Activated gamma-delta T cell treated with anti-CD3 and anti-CD28 coated beads, Interleukin-2, amount 50 U/mL, for 16 hours (primary cell): ENCODE results near the gene LRRC52.

Source experiments
- DNase-seq: peaks from one replicate; pipeline ENCODE4 v3.0.0-alpha.2; 2020; ENCODE audit warnings: low read depth

The LRRC52 gene

DNA sequence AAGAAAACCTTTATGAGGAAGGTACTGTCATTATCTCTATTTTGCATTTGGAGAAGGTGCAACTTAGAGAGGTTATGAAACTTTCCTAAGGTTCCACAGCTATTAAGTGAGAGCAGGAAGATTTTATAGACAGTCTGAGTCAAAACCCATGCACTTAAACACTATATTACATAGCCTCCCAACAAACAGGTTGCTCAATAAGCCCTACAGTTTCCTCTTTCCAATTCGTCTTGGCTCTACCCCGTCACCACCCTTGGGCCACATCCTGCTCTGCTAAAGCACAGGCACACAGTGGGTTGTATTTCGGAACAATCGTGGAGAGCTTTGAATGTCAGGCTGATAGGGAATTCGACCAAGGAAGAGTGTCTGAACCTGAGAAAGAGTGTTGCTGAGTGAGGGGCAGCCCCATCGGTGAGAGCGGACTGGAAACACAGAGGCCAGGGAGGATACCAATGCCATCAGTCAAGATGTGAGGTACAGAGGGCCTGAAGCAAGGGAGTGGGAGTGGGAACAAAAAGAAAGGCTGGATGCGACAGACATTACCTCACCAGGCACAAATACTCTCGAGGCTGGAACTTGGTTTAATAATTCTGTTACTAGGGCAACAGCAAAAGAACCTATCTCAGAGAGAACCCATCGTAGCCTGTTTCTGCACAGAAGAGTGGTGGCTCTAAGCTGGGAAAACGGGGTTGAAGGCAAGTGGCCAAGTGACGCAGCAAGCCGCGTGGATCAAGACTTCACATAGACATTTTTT lies 6.3 kb upstream of the LRRC52 start:
- no peak for DNase-seq

DNA sequence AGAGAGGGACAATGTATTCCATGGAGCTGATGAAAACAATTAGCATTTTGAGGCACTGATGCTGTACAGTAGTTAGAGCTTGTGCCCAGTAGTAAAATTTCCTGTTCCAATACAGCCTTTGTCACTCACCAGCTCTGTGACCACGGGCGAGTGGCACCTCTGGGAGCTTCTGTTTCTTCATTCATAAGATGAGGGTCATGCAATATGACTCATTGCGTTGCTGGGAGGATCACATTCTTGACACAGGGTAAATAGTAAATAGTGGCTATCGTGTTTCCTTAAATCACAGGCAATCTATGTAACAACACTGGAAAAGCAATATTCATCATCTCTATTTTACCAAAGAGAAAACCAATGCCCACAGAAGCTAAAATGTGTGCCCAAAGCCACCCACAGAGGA lies 4.5 kb upstream of the LRRC52 start:
- DNase-seq = no peak

DNA sequence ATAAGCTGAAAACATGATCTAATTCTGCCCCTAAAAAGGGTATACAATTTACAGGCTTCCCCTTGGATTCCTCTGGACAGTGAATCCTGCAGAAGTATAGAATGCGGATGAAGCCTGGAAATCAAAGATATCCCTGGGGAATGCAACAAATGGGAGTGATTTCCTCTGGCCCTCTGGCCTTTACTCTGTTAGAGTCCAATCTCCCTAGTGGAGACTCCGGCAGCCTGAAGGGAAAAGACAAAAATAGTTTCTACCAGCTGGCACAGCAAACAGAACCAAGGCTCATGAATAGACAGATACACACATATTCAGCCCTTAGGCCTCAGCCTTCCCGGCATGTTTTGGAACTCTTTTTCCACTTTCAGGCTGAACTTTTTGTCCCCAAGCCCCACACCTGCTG lies 3.9 kb upstream of the LRRC52 start:
- no peak for DNase-seq

DNA sequence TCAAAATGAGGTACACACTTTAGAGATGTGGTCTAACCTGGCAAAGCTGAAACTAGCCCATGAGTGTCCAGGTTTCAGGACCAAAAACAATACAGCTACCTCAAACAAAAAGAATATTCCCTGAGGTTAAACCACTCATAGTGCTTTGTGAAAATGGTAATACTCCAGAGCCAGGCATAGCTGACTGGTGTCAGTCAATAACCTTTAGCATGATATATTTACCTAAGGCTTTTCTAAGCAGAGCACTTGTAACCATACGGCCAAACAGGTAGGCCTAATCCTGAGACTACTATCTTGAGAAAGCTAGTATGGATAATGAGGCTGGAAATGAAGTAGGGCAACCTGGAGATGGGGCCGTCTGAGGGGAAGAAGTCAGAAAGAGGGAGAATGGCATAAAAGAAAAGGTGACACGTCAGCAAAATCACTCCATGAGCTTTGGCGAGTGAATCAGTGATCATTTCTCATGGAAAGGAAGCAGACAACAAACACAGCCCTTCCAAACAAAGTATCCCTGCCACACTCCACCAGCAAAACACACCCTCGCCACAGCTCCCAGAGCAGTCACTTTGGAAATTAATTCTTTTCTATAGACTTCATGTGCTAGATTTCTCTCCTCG lies 1.7 kb upstream of the LRRC52 start:
- no peak for DNase-seq

DNA sequence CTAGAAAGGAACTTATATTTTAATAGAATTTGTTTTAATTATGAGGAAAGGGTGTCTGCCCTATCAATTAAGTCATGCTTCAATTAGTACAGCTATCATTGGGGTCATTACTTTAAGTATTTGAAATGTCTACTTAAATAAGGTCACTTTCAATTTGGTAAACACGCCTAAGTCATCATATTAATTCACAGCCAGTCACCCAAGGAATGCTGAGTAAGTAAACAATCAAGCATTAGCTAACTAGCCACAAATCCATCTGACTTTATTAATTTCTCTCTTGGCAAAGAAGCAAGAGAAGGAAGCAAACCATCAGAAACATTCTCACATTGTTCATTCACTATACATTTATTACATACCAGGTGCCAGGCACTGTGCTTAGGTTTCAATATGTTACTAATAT lies 1.2 kb upstream of the LRRC52 start:
- DNase-seq = no peak

DNA sequence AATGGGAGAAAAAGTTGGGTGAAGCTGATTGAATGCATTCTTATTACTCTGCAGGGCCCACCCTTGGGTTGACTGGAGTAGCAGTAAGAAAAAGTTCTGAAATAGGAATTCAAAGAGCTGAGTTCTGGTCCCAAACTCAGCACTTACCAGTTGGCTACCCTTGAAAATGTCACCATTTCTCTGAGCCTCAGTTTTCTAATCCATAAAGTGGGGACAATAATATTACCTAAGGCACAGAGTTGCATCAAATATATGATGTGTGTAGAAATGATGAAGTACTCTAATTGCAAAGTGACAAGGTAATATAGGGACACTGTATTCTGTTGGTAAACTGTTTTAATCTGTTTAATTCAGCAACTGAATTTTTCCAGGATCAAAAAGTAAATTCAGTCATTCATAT lies 1.2 kb downstream of the LRRC52 start:
- DNase-seq = no peak

DNA sequence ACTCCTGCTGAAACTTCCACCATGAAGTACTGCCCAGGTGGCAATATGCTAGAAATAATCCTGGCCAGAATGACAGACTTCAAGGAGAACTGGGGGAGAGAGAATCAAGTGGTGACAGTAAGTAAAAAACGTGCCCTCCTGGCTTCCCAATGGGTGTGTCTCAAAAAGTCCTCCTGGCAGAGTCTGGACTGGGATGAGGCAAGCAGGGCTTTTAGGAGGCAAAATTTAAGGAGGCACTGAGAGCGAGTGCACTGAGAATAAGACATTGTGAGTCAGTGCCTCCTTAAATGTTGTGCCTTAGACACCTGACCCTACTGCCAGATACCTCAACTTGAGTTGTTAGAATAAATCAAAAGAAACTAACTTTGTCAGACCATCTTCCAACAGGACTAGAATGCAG lies 2.2 kb downstream of the LRRC52 start:
- no peak for DNase-seq

DNA sequence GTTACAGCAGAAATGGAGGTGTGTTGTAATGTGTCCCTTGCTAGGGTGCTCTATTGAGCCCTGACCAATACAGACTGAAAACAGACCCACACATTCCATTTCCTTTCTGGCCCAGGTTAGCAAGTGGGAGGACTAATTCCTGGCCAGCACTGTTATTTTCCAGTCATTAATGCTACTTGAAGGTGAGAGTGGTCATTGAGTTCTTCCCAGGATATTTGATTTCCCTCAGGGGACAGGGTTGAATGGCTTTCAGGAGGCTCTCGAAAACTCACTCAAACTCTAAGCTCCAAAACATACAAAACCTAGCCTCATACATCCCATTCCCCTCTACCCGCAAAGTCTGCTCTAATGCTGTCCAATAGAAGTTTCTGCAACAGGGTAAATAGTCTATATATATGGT lies 6.2 kb downstream of the LRRC52 start:
- DNase-seq = no peak

DNA sequence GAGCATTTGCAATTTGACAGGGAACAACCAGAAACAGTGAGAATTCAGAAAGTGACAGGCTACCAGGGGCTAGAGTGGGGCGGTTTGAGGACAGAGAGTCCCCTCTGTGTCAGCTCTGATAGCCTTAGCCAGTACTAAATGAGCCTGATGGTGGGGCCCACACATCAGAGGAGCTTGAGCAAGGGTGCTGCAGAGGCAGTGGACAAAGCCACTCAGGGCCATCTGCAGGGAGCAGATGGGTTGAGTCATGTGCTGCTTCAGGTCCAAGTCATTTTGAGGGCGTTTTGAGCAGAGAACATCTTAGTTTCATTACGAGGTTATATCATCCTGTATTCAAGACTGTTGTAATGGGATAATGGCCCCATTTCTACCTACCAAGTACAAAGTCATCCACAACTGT lies 7.7 kb downstream of the LRRC52 start:
- DNase-seq = no peak

DNA sequence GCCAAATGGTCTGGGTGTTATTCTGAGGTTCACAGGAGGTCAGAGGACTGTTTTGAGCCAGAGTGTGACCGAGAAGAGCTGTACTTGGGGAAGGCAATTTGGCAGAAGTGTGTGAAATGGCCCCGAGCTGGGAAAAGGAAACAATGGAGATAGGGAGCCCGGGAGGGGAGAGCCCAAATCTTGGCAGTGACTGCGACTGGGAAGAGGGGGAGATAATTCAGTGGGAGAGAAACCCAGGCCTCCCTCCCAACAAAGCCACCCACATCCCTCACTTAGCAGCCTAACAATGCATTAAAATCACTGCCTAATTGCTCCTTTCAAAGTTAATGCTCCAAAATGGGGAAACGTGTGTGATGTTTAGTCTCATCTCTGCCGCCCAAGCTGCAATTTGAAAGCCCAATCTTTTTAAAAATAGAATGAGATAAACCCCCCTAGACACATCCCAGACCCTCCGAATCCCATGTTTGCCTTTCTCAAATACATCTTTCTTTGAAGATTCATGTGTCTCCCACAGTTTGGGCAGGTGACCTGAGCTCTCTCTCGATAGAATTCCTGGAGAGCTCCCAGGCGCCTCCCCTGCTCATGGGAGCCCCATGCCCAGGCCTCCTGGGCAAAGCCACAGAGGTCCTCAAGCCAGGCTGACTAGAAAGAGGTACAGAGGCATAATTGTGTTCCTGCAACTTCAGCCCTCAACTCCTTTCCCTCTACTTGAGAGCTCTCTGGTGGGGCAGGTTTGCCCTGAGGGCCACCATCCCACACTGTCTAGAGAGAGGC lies 17.3 kb downstream of the LRRC52 start:
- no peak for DNase-seq

DNA sequence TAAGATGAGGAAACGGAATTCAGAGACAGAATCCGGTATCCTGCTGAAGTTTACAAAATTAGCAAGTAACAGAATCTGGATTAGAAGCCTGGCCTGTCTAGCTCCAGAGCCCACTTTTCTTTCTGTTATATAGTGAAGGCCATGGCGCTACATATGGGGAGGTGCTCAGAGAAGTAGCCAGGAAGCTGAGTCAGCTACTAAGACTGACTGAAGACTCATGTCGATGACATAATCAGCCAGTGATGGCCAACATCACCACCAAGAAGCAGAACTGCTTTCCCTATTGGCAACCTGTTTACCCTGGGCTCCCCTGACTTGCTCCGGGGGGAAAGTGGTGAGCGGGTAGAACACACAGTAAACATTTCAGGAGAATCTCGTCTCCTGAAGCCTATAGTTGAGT lies 18.8 kb downstream of the LRRC52 start:
- DNase-seq = no peak

DNA sequence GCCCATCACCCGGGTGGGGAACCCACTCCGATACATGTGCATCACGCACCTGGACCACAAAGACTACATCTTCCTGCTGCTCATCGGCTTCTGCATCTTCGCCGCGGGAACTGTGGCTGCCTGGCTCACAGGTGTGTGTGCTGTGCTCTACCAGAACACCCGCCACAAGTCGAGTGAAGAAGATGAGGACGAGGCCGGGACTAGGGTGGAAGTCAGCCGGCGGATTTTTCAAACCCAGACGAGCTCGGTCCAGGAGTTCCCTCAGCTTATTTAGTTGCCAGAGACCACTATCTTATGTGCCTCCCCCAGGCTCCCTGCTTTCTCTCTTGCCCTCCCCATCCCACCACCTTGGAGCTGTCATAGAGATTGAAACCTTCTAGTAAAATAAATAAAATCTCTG lies 19.8 kb downstream of the LRRC52 start:
- no peak for DNase-seq

DNA sequence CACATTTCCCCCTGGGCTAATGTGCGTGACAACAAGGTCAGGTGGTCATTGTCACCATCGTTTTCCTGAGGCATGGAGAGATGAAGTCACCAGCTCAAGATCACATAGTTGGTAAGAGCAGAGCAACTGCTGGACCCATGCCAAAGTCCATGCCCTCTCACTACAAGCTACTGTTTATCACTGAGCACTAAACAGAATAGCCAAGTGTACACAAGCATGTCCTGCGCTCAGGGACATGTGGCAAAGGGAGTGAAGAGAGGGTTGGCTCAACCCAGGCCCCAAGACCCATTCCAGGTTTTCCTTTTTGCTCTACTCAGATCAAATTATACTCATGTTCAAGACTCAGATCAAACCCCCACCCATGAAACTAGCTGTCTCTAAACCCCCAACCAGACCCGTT lies 20.8 kb downstream of the LRRC52 start:
- DNase-seq = no peak

DNA sequence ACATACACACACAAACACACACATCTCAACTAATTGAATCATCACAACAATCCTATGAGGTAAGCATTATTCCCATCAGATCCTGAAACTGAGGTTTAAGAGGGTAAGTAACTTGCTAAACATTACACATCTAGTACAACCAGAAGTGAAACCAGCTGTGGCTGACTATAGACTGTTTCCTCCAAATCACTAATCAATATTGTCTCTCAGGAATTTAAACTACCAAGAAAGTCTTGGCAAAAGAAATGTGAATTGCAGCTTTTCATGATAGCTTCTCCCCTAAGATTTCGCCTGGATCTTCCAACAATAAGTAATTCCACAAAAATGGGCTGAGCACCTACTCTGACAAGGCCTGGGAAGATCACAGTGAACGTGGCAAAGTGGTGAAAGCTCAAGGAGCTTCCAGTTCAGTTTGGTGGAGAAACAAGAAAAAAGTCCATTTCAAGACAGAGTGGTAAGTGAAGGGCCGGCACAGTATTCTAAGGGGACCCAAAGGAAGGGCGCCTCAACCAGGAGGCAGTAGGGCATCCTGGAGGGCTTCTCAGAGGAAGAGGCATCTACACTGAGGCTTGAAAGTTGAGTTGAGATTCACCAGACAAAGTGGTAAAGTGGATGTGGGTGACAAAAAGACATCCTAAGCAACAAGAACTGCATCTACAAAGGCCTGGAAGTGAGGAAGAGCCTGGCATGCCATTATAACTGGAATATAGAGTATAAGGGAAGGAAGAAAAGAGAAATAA lies 22.1 kb downstream of the LRRC52 start:
- DNase-seq = no peak

DNA sequence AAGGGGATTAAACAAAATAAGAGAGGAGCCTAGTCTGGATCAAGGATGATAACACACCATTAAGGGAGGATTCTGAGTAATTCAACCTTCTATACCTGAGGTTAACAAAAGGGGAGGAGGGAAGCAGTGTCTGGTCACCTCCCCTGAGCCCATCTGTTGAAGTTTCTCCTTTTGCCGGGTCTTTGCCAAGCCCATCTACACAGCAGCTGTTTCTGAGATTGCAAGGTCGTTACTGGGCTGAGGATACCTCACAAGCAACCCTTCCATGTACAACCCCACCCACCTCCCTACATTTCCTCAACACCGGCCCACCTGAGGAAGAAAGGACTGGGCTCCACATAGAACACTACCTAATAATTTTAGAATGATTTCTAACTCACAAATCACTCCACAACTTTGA lies 26.3 kb downstream of the LRRC52 start:
- no peak for DNase-seq

DNA sequence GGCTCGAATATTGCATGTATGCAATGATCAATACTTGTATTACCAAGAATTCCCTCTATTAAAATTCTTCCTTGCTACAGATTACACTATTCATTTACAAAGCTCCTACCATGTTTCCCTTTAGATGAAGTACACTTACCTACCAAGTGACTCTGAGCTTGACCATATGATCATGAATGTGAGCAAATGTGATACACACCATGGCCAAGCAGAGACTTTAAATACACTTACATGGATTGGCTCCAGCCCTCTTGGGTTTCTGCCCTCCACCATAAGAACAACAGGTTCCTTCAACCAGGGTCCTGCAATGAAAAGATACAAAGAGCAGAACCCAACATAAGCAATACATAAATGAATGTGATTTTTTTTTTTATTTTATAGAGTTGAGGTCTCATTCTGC lies 30.0 kb downstream of the LRRC52 start:
- DNase-seq = no peak

DNA sequence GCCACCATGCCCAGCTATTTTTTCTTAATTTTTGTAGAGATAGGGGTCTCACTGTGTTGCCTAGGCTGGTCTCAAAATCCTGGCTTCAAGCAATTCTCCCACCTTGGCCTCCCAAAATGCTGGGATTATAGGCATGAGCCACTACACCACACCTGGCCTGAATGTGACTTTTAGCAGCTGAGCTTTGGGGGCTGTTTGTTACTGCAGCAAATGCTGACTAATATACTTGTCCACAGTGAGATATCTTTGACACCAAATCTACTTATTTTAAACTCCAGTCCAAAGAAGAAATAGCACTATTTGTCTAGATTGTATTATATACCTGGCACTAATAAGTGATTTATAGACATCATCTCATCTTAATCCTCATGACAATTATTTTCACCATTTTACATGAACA lies 30.5 kb downstream of the LRRC52 start:
- no peak for DNase-seq

DNA sequence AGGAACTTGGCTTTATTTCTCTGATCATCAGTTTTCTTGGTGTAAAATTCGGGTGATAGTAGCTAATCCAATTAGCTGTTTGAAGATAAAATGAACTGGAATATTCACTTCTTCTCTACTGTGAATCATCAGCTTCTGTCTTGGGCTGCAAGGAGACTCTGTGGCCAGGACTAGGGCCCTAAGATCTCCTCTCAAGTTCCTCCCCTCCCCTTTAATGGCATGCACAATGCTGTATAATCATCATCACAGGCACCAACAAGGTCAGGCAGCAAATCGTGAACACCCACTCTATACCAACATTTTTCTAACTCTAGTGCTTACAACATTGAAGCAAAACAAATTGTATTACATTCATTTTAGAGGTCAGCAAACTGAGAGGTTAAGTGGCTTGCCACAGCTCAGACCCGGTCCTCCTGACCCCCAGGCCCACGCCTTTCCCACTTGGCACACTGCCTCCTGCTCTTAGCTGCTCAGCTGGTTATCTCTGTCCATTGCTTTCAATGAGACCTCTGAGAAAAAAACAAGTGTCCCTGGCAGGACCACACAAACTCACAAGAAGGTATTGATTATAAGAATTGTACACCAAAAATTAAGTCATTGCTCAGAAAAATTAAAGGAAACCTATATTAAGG lies 31.8 kb downstream of the LRRC52 start:
- no peak for DNase-seq

DNA sequence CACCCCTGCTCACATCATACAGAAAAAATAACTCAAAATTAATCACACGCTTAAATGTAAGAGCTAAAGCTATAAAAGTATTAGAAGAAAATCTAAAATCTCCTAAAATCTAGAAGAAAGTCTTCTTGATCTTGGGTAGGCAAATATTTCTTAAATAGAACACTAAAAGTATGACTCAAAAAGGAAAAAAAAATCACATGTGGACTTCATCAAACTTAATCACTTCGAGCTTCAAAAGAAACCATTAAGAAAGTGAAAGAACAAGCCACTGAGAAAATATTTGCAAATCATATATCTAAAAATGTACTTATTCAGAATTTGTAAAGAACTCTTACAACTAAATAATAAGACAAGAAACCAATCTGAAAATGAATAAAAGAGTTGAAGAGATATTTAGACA lies 32.7 kb downstream of the LRRC52 start:
- no peak for DNase-seq

DNA sequence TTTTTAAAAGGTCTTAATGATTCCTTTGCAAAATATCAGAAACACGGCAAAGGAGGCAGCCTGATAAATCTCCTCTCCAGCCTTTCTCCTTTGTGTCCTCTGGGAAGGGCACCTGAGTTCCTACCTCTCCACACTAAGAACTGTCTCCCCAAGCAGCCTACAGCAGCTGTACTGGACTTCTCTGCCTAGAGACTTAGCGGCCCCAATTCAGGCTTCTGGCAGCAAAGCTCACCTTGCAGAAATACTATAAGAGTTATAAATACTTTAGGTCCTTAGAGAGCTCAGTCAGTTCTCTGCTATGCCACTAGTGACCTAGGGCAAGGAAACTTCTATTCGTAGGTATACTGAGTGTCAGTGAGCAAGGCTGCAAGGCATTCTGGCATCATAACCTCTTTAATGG lies 33.9 kb downstream of the LRRC52 start:
- no peak for DNase-seq

DNA sequence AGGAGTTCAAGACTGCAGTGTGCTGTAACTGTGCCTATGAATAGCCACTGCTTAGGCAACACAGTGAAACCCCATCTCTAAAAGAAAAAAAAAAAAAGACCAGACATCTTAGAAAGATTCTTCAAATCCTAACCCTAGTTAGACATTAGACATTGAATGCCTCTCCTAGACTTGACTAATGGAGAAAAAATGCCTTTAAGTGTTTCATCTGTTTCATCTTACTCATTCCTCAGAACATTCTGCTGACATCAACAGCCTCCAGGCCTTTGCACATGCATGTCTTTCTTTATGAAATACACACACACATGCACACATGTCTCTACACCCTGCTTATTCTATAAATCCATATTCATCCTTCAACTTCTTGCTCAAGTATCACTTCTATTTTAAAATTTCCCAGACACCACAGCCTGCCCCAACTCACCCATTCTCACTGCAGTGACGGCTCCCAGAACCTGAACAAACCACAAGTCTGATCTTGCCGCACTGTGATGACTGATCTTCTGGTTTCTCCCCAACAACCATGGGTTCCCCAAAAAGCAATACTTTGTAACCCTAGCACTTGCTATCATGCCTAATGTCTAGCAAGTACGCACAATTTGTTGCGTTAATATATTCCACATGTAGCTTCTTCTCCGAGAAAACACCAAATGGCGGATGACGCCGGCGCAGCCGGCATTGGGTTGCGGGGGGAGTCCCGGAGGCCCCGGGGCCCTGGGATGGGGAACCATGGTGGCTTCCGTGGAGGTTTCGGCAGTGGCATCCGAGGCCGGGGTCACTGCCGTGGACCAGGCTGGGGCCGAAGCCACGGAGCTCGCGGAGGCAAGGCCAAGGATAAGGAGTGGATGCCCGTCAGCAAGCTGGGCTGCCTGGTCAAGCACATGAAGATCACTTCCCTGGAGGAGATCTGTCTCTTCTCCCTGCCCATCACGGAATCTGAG lies 37.4 kb downstream of the LRRC52 start:
- DNase-seq = no peak
